Activated CD4-positive, alpha-beta T cell treated with anti-CD3 and anti-CD28 coated beads for 48 hours (primary cell): ENCODE data around the gene KARS1.

Source experiments
- DNase-seq: peaks from one replicate; pipeline ENCODE4 v3.0.0-alpha.2; 2020

The KARS1 gene

DNA sequence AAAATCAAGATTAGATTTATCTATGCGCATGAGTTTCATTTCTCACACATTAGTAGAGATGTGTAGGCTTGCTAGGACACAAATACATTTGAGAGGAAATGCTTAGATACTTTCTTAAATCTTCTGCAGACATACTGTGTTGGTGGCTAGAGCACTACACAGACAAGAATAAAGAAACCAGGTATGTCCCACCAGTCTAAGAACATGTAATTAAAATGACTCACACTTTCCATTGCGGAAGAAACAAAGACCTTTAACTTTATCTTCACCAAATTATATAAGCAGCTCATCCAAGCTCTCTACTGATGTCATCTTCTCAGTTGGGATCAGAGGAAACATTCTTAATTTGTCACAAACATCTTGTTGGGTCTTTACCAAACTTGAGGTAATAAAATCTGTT lies 68.7 kb downstream of the KARS1 start:
- no peak for DNase-seq

DNA sequence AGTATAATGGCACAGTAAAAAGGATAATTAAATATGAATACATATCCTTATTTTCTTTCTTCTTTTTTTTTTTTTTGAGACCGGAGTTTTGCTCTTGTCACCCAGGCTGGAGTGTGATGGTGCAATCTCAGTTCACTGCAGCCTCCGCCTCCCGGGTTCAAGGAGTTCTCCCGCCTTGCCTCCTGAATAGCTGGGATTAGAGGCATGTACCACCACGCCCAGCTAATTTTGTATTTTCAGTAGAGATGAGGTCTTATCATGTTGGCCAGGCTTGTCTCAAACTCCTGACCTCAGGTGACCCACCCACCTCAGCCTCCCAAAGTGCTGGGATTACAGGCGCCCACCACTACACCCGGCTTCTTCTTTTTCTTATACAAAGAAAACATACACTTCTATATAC lies 69.3 kb downstream of the KARS1 start:
- DNase-seq: no peak
